Fibroblast of lung (primary cell): ENCODE results near the gene TTC3. TPM values are rescaled to one million over a fixed set of nuclear protein-coding genes. Genes with fewer than 3 reads are reported as not detected.

Experiments
- DNase-seq, 2 donors: peaks; one replicate each; pipeline versions ENCODE4 v3.0.0 to v3.0.0-alpha.2; 2010; ENCODE audit warnings: low read depth in 2 of 2
- H2AFZ ChIP-seq: 2 replicates; pipeline ENCODE4 v1.5.1; 2012; ENCODE audit warnings: low read length, control low read depth, inconsistent platforms
- H3K27ac ChIP-seq: 2 replicates; pipeline ENCODE4 v1.5.1; 2011; ENCODE audit warnings: low read length, control low read depth; ENCODE audit not compliant: insufficient read depth
- H3K27me3 ChIP-seq: 2 replicates; pipeline ENCODE4 v1.5.1; 2011; ENCODE audit warnings: mild to moderate bottlenecking, low read length; ENCODE audit not compliant: control insufficient read depth, insufficient read depth
- H3K36me3 ChIP-seq: 2 replicates; pipeline ENCODE4 v1.5.1; 2011; ENCODE audit warnings: low read length; ENCODE audit not compliant: control insufficient read depth, insufficient read depth
- H3K4me1 ChIP-seq: 2 replicates; pipeline ENCODE4 v1.5.1; 2011; ENCODE audit warnings: low read length; ENCODE audit not compliant: control insufficient read depth, insufficient read depth; ENCODE audit errors: extremely low read depth
- H3K4me2 ChIP-seq: 2 replicates; pipeline ENCODE4 v1.5.1; 2011; ENCODE audit warnings: low read length, control low read depth; ENCODE audit not compliant: insufficient read depth; ENCODE audit errors: extremely low read depth
- H3K4me3 ChIP-seq, 4 experiments: fragments of 200-600 bp in 1 of 4; sonication (generic) in 1 of 4; replicated peaks in 1 of 4; 2 replicates each; pipeline ENCODE4 v1.5.1; 2011 to 2016; ENCODE audit warnings: low read length in 4 of 4, low read depth in 3 of 4, mild to moderate bottlenecking in 3 of 4, control low read depth in 2 of 4, inconsistent platforms in 1 of 4, mixed read lengths in 1 of 4; ENCODE audit not compliant: insufficient read depth in 1 of 4; ENCODE audit errors: control extremely low read depth in 1 of 4
- H3K79me2 ChIP-seq: 2 replicates; pipeline ENCODE4 v1.5.1; 2012; ENCODE audit warnings: mild to moderate bottlenecking, low read length, inconsistent platforms; ENCODE audit not compliant: control insufficient read depth, insufficient read depth
- H3K9ac ChIP-seq: 2 replicates; pipeline ENCODE4 v1.5.1; 2011; ENCODE audit warnings: mild to moderate bottlenecking, low read length, control low read depth; ENCODE audit not compliant: insufficient read depth
- H3K9me3 ChIP-seq: 2 replicates; pipeline ENCODE4 v1.5.1; 2012; ENCODE audit warnings: low read depth, low read length; ENCODE audit not compliant: control insufficient read depth, insufficient read depth
- H4K20me1 ChIP-seq: 2 replicates; pipeline ENCODE4 v1.5.1; 2011; ENCODE audit warnings: low read length; ENCODE audit not compliant: control insufficient read depth, insufficient read depth; ENCODE audit errors: extremely low read depth
- CTCF ChIP-seq, 2 donors: IDR thresholded peaks in 1 of 2; conservative IDR thresholded peaks in 1 of 2; 1 replicate in 1 of 2; 2 replicates in 1 of 2; pipeline ENCODE4 v1.5.1; 2011 to 2012; ENCODE audit warnings: low read length in 2 of 2, control low read depth in 1 of 2, inconsistent platforms in 1 of 2, low read depth in 1 of 2, mild to moderate bottlenecking in 1 of 2
- EZH2 ChIP-seq: IDR thresholded peaks from 2 replicates; pipeline ENCODE4 v1.5.1; 2012; ENCODE audit warnings: low read length, control low read depth, mild to moderate bottlenecking; ENCODE audit errors: missing control alignments
- polyA plus RNA-seq, 2 donors: library from polyadenylated mRNA; depleted of rRNA in 1 of 2; stranded (reverse) in 1 of 2; unstranded in 1 of 2; fragments of >200 nt; gene quantifications; 2 replicates each; pipeline ENCODE4 v1.2.1, GENCODE V29; 2011 to 2012; ENCODE audit warnings: missing spikeins in 1 of 2
- total RNA-seq: library from RNA; depleted of rRNA; stranded (reverse); fragments of >200 nt; gene quantifications from 2 replicates; pipeline ENCODE4 v1.2.1, GENCODE V29; 2014

Gene TTC3
- total and polyA plus RNA-seq, 2 donors (not counting 1 experiment from before 2014, with no cell fraction given), result 121 to 224 TPM

- no peak overlapping the region for H3K9ac ChIP-seq
- TF ChIP-seq CTCF (conservative IDR thresholded peaks at IDR 0.05 in 1 of 2, IDR thresholded peaks at IDR 0.05 in 1 of 2; ENCODE audit: low read depth in 1 of 2, low read length in 2 of 2), result no peak
- no peak for TF ChIP-seq EZH2
- no peak overlapping the region for H2AFZ ChIP-seq
- peak in 1 of 2 donors; percentile 60 for DNase-seq
- H4K20me1 ChIP-seq, result no peaks in the 10 kb centered on the region
- H3K4me2 ChIP-seq, result no peak overlapping the region
- no peak overlapping the region for H3K27ac ChIP-seq
- H3K27me3 ChIP-seq, result no peaks in the 10 kb centered on the region
- H3K9me3 ChIP-seq, result no peaks in the 10 kb centered on the region
- no peak overlapping the region for H3K4me3 ChIP-seq
- H3K4me1 ChIP-seq, result no peaks in the 10 kb centered on the region
- H3K36me3 ChIP-seq, result no peaks in the 10 kb centered on the region
- H3K79me2 ChIP-seq, result no peaks in the 10 kb centered on the region
Measured at GRCh38 chr21:37128076-37128475, 55.0 kb downstream of the TTC3 start.

GRCh38 chr21:37130971-37131370, 57.9 kb downstream of the TTC3 start:
- Histone ChIP-seq H3K4me2 (no peak overlapping the region), H3K27ac (no peak overlapping the region), H3K27me3 (no peaks in the 10 kb centered on the region), H3K79me2 (no peaks in the 10 kb centered on the region), H2AFZ (no peak overlapping the region), H4K20me1 (no peaks in the 10 kb centered on the region), H3K9ac (no peak overlapping the region), H3K36me3 (no peaks in the 10 kb centered on the region), H3K9me3 (no peaks in the 10 kb centered on the region), H3K4me3 (no peak overlapping the region), H3K4me1 (no peaks in the 10 kb centered on the region)
- DNase-seq, result peak in 1 of 2 donors; percentile 71
- no peak for TF ChIP-seq EZH2
- TF ChIP-seq CTCF (conservative IDR thresholded peaks at IDR 0.05 in 1 of 2, IDR thresholded peaks at IDR 0.05 in 1 of 2; ENCODE audit: low read depth in 1 of 2, low read length in 2 of 2), result no peak

GRCh38 chr21:37136261-37136660, 63.2 kb downstream of the TTC3 start:
- DNase-seq, result no peak
- no peak for TF ChIP-seq CTCF (conservative IDR thresholded peaks at IDR 0.05 in 1 of 2, IDR thresholded peaks at IDR 0.05 in 1 of 2; ENCODE audit: low read depth in 1 of 2, low read length in 2 of 2)
- no peak for TF ChIP-seq EZH2
- no peak overlapping the region for H2AFZ ChIP-seq
- no peak overlapping the region for H3K9ac ChIP-seq
- no peak overlapping the region for H3K4me3 ChIP-seq
- peaks cover 1% of the 10 kb centered on the region for H3K36me3 ChIP-seq
- H3K27me3 ChIP-seq, result no peaks in the 10 kb centered on the region
- no peak overlapping the region for H3K4me2 ChIP-seq
- H3K4me1 ChIP-seq, result peaks cover 6% of the 10 kb centered on the region
- no peaks in the 10 kb centered on the region for H3K79me2 ChIP-seq
- no peaks in the 10 kb centered on the region for H3K9me3 ChIP-seq
- H4K20me1 ChIP-seq, result no peaks in the 10 kb centered on the region
- no peak overlapping the region for H3K27ac ChIP-seq
